ENCODE results near the gene ELFN1.

The ELFN1 gene

GRCh38 chr7:1669954-1670893, at the start of gene ELFN1:
Gene ELFN1, plus strand, starts transcription at chr7:1670277. Its CDS starts 74,320 bp downstream, at chr7:1744597.
- DNase-seq (ENCODE audit: low read depth in 2 of 2, low spot score in 1 of 2): no peak

DNA sequence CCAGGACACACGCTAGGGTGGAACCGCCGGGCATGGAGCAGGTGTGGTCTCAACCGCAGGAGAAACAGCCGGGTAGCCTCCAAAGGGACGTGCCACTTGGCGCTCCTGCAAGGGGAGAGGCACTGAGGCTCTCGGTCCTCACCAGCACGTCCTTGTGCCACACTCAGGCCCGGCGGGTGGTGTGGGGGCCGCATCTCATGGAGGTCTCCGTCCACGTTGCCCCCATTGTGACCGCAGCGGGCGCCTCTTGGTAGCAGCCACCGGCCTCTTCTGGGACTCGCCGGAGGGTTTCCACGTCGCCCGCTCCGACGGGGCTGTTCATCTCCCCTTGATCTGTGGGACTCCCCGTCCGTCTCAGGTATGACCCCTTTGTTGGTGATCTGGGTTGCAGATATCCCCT, 49.2 kb upstream of the ELFN1 start:
- DNase-seq (ENCODE audit: low read depth in 2 of 2, low spot score in 1 of 2): no peak

- no peak for DNase-seq (ENCODE audit: low read depth in 2 of 2, low spot score in 1 of 2)
Measured at GRCh38 chr7:1621718-1622117, 48.4 kb upstream of the ELFN1 start.

- no peak for DNase-seq (ENCODE audit: low read depth in 2 of 2, low spot score in 1 of 2)
Measured at GRCh38 chr7:1622441-1622840, 47.6 kb upstream of the ELFN1 start.

GRCh38 chr7:1623810-1624209, 46.3 kb upstream of the ELFN1 start:
- DNase-seq (ENCODE audit: low read depth in 2 of 2, low spot score in 1 of 2): no peak

- DNase-seq (ENCODE audit: low read depth in 2 of 2, low spot score in 1 of 2): no peak
Measured at GRCh38 chr7:1624999-1625927, 44.8 kb upstream of the ELFN1 start.

- no peak for DNase-seq (ENCODE audit: low read depth in 2 of 2, low spot score in 1 of 2)
Measured at GRCh38 chr7:1626769-1627168, 43.3 kb upstream of the ELFN1 start.

GRCh38 chr7:1630700-1631336, 39.3 kb upstream of the ELFN1 start:
- no peak for DNase-seq (ENCODE audit: low read depth in 2 of 2, low spot score in 1 of 2)

GRCh38 chr7:1631678-1632077, 38.4 kb upstream of the ELFN1 start:
- DNase-seq (ENCODE audit: low read depth in 2 of 2, low spot score in 1 of 2): no peak

- DNase-seq (ENCODE audit: low read depth in 2 of 2, low spot score in 1 of 2): no peak
Measured at GRCh38 chr7:1632506-1632905, 37.6 kb upstream of the ELFN1 start.

DNA sequence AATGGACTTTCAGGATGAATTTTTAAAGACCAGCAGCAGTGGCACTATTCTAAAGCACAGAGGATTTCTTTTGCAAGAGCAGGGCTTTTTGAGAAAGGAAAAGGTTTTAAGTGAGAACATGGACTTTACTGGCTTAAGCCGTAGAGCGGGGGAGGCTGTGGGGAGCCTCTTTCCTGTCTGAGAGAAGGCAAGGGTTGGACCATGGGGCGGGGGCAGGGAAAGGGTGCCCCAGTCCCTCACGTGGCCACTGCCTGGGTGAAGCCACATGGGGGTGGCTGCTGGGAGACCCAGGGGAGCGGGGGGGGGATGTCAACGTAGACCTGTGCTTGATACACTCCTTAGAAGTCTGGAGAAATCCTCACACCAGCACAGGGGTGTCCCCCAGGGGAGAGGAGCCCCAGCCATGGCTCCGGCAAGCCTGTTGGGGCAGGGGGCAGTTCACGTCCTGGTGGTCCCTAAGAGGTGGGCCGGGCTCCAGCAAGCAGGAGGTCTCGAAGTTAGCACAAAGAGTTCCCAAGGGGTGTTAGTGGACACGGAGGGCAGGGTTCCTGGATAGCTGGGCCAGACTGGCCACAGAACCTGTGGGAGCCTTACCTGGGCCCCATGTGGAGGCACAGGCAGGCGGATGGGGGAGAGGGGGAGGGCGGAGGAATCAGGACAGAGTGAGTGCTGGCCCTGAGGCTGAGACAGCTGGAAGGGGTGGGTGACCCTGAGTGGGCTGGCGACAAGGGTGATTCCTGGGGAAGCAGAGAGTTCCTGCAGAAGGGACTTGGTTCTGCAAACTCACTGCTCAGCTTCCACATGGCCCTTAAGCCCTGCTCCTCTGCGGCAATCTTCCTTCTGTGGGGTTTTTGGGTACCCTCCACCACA, 36.9 kb upstream of the ELFN1 start:
- DNase-seq (ENCODE audit: low read depth in 2 of 2, low spot score in 1 of 2): no peak

- no peak for DNase-seq (ENCODE audit: low read depth in 2 of 2, low spot score in 1 of 2)
Measured at GRCh38 chr7:1635401-1635800, 34.7 kb upstream of the ELFN1 start.

DNA sequence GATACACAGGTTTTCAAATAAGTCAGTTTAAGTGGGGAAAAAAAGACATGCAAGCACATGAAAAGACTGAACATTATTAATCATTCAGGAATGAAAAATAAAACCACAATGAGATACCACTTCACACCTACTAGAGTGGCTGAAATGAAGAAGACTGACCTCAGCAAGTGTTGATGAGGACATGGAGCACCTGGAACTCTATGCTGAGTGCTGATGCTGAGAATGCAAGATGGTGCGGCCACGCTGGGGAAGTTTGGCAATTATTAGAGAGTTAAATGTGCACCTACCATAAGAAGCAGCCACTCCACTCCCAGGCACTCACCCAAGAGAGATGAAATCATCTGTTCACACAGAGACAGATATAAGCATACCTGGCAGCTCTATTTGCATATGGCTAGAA, 32.9 kb upstream of the ELFN1 start:
- DNase-seq (ENCODE audit: low read depth in 2 of 2, low spot score in 1 of 2): no peak

GRCh38 chr7:1638215-1638661, 31.8 kb upstream of the ELFN1 start:
- no peak for DNase-seq (ENCODE audit: low read depth in 2 of 2, low spot score in 1 of 2)

GRCh38 chr7:1639071-1639470, 31.0 kb upstream of the ELFN1 start:
- DNase-seq (ENCODE audit: low read depth in 2 of 2, low spot score in 1 of 2): no peak

- DNase-seq (ENCODE audit: low read depth in 2 of 2, low spot score in 1 of 2): no peak
Measured at GRCh38 chr7:1639532-1640175, 30.4 kb upstream of the ELFN1 start.

GRCh38 chr7:1640376-1641172, 29.5 kb upstream of the ELFN1 start:
- DNase-seq (ENCODE audit: low read depth in 2 of 2, low spot score in 1 of 2): no peak

DNA sequence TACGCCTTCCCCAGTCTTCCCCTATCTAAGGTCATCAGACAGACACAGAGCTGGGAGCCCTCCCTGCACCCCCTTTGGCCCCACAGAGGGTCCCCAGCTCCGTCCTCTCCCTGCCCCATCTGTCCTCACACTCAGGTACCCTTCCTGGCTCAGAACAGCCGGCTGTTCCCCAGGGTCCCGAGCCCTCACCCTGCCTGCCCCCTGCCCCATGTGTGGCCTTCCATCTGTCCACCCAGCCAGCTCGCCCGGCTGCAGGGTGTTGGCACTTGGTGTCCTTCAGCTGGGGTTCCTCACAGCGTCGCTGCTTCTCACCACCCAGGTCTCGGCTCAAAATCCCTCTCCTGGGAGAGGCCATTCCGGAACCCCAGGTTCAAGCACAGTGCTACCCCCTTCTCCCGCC, 28.9 kb upstream of the ELFN1 start:
- no peak for DNase-seq (ENCODE audit: low read depth in 2 of 2, low spot score in 1 of 2)

DNA sequence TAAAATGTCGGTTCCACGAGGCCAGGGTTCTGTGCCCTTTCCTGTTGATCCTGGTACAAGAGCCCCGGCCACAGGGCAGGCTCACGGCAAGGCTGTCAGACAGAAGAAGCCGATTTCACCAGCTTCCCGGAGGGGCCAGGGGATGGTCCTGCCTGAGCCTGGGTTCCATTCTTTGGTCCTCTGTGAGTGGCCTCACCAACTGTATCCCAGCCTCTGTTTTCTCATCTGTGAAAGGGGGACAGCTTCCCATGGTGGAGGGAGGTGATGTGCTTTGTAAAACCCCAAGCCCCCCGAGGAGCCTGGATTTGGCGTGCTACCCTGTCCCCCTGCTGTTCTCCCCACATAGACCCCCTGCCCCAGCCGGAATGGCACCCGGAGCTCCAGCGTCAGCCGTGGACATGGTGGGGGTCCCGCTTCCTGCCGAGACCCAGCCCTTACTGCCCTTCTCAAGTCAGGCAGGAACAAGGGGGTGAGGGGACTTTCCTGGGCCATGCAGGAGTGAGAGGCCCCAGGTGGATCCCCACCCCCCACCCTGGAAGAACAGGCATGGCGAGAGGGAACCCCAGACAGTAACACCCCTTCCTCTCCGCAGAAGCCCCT, 28.3 kb upstream of the ELFN1 start:
- no peak for DNase-seq (ENCODE audit: low read depth in 2 of 2, low spot score in 1 of 2)
